HG03571 (cell line): ENCODE data around the gene LDLRAD4.

ENCODE experiments used
- ATAC-seq: cut with Tn5 transposase; IDR thresholded peaks from one replicate; pipeline ENCODE4 v1.9.1; 2021; ENCODE audit not compliant: unreplicated experiment

Gene LDLRAD4

GRCh38 chr18:13280070-13280795, 61.7 kb downstream of the LDLRAD4 start:
- ATAC-seq, result no peak

GRCh38 chr18:13281406-13281805, 62.8 kb downstream of the LDLRAD4 start:
- ATAC-seq, result no peak

GRCh38 chr18:13283746-13284145, 65.2 kb downstream of the LDLRAD4 start:
- no peak for ATAC-seq

- ATAC-seq, result no peak
Observed at GRCh38 chr18:13284330-13285027, 65.9 kb downstream of the LDLRAD4 start.

GRCh38 chr18:13285874-13286273, 67.3 kb downstream of the LDLRAD4 start:
- ATAC-seq, result no peak

GRCh38 chr18:13286456-13287125, 68.0 kb downstream of the LDLRAD4 start:
- no peak for ATAC-seq

- no peak for ATAC-seq
Observed at GRCh38 chr18:13287372-13287771, 68.8 kb downstream of the LDLRAD4 start.

- ATAC-seq, result no peak
Observed at GRCh38 chr18:13288509-13289133, 70.1 kb downstream of the LDLRAD4 start.

GRCh38 chr18:13289481-13290205, 71.1 kb downstream of the LDLRAD4 start:
- ATAC-seq, result no peak

GRCh38 chr18:13290856-13291271, 72.3 kb downstream of the LDLRAD4 start:
- no peak for ATAC-seq

GRCh38 chr18:13291299-13291698, 72.7 kb downstream of the LDLRAD4 start:
- no peak for ATAC-seq

- no peak for ATAC-seq
Observed at GRCh38 chr18:13291745-13292447, 73.3 kb downstream of the LDLRAD4 start.

- no peak for ATAC-seq
Observed at GRCh38 chr18:13292736-13293135, 74.2 kb downstream of the LDLRAD4 start.

- ATAC-seq, result no peak
Observed at GRCh38 chr18:13294309-13294708, 75.7 kb downstream of the LDLRAD4 start.

- no peak for ATAC-seq
Observed at GRCh38 chr18:13295894-13296293, 77.3 kb downstream of the LDLRAD4 start.

GRCh38 chr18:13296867-13297574, 78.5 kb downstream of the LDLRAD4 start:
- ATAC-seq, result no peak

- ATAC-seq, result no peak
Observed at GRCh38 chr18:13298262-13298661, 79.7 kb downstream of the LDLRAD4 start.

- no peak for ATAC-seq
Observed at GRCh38 chr18:13300029-13300428, 81.5 kb downstream of the LDLRAD4 start.

GRCh38 chr18:13300796-13301195, 82.2 kb downstream of the LDLRAD4 start:
- no peak for ATAC-seq

- ATAC-seq, result no peak
Observed at GRCh38 chr18:13302040-13302439, 83.5 kb downstream of the LDLRAD4 start.
